ENCODE results near the gene GABRB3. TPM values are rescaled to one million over a fixed set of nuclear protein-coding genes. Genes with fewer than 3 reads are reported as not detected.

The GABRB3 gene
- total and polyA plus RNA-seq, 4 donors = 0.09 to 1.2 (median 0.50) TPM

GRCh38 chr15:26805470-26805869, 32.6 kb upstream of the GABRB3 start:
- no peak for TF ChIP-seq HNF4G (IDR thresholded peaks at IDR 0.05)
- TF ChIP-seq TAF1 (conservative IDR thresholded peaks at IDR 0.05) = no peak
- TF ChIP-seq JUND (IDR thresholded peaks at IDR 0.05) = no peak
- TF ChIP-seq HNF4A (conservative IDR thresholded peaks at IDR 0.05) = no peak
- TF ChIP-seq EGR1 (IDR thresholded peaks at IDR 0.05; ENCODE audit: low read depth in 2 of 2) = no peak
- TF ChIP-seq RAD21 (IDR thresholded peaks at IDR 0.05) = no peak
- no peak for TF ChIP-seq FOXA2 (IDR thresholded peaks at IDR 0.05)
- Histone ChIP-seq H3K9ac (ENCODE audit: low read depth in 1 of 2, low read length in 2 of 2) (no peak overlapping the region), H3K27ac (ENCODE audit: low read depth in 1 of 2, low read length in 2 of 2) (no peak overlapping the region), H3K4me3 (ENCODE audit: low read depth in 1 of 3, low read length in 3 of 3) (no peak overlapping the region), H3K27me3 (ENCODE audit: control insufficient read depth in 4 of 4, insufficient read depth in 4 of 4, low read length in 3 of 4) (no peaks in the 10 kb centered on the region), H3K36me3 (ENCODE audit: control insufficient read depth in 4 of 4, insufficient read depth in 3 of 4, low read depth in 1 of 4, low read length in 3 of 4) (no peaks in the 10 kb centered on the region), H3K4me1 (ENCODE audit: control insufficient read depth in 4 of 4, insufficient read depth in 4 of 4, low read length in 3 of 4) (no peaks in the 10 kb centered on the region), H3K9me3 (ENCODE audit: control insufficient read depth in 4 of 4, low read length in 3 of 4) (no peaks in the 10 kb centered on the region)
- no peak for DNase-seq (ENCODE audit: low spot score)
- 65% methylated on average over 5 of the region's 5 CpGs for WGBS

- Histone ChIP-seq H3K27ac (ENCODE audit: low read depth in 1 of 2, low read length in 2 of 2) (no peak overlapping the region), H3K36me3 (ENCODE audit: control insufficient read depth in 4 of 4, insufficient read depth in 3 of 4, low read depth in 1 of 4, low read length in 3 of 4) (no peaks in the 10 kb centered on the region), H3K27me3 (ENCODE audit: control insufficient read depth in 4 of 4, insufficient read depth in 4 of 4, low read length in 3 of 4) (peaks cover 0 to 2% (median 0%) of the 10 kb centered on the region in 4 donors), H3K9me3 (ENCODE audit: control insufficient read depth in 4 of 4, low read length in 3 of 4) (no peaks in the 10 kb centered on the region), H3K4me1 (ENCODE audit: control insufficient read depth in 4 of 4, insufficient read depth in 4 of 4, low read length in 3 of 4) (no peaks in the 10 kb centered on the region), H3K4me3 (ENCODE audit: low read depth in 1 of 3, low read length in 3 of 3) (no peak overlapping the region), H3K9ac (ENCODE audit: low read depth in 1 of 2, low read length in 2 of 2) (no peak overlapping the region)
- DNase-seq (ENCODE audit: low spot score) = no peak
- TF ChIP-seq FOXA1 (IDR thresholded peaks at IDR 0.05) (no peak), RXRA (IDR thresholded peaks at IDR 0.05) (no peak), CTCF (IDR thresholded peaks at IDR 0.05; ENCODE audit: low read depth, low read length, missing input control) (no peak), YY1 (IDR thresholded peaks at IDR 0.05) (no peak), REST (IDR thresholded peaks at IDR 0.05) (no peak), HNF4A (conservative IDR thresholded peaks at IDR 0.05) (no peak), FOXA2 (IDR thresholded peaks at IDR 0.05) (no peak), ATF3 (IDR thresholded peaks at IDR 0.05) (no peak), JUND (IDR thresholded peaks at IDR 0.05) (no peak), RAD21 (IDR thresholded peaks at IDR 0.05) (no peak), ZBTB33 (IDR thresholded peaks at IDR 0.05) (no peak), HNF4G (IDR thresholded peaks at IDR 0.05) (no peak), SP1 (IDR thresholded peaks at IDR 0.05) (no peak), TAF1 (conservative IDR thresholded peaks at IDR 0.05) (no peak), EGR1 (IDR thresholded peaks at IDR 0.05; ENCODE audit: low read depth in 2 of 2) (no peak)
- 49% methylated on average over 11 of the region's 11 CpGs for WGBS
Observed at GRCh38 chr15:26804063-26804804, 31.4 kb upstream of the GABRB3 start.
